Endodermal cell (in vitro differentiated cells): Measurements from ENCODE around the gene MPC1. TPM values are rescaled to one million over a fixed set of nuclear protein-coding genes. Genes with fewer than 3 reads are reported as not detected.

ENCODE experiments used
- DNase-seq: peaks from one replicate; pipeline ENCODE4 v3.0.0-alpha.2; 2017
- H3K27ac ChIP-seq: 2 replicates; pipeline ENCODE4 v1.5.1; 2013; ENCODE audit warnings: mild to moderate bottlenecking, low read depth, low read length, moderate library complexity
- H3K27me3 ChIP-seq: 2 replicates; pipeline ENCODE4 v1.6.1; 2013; ENCODE audit warnings: mild to moderate bottlenecking, low read length, moderate library complexity; ENCODE audit not compliant: insufficient read depth, control insufficient read depth, poor library complexity, severe bottlenecking
- H3K36me3 ChIP-seq: 2 replicates; pipeline ENCODE4 v1.7.0; 2013; ENCODE audit warnings: mild to moderate bottlenecking, low read length, moderate library complexity; ENCODE audit not compliant: control insufficient read depth, insufficient read depth
- H3K4me1 ChIP-seq: one replicate; pipeline ENCODE4 v1.7.0; 2013; ENCODE audit warnings: low read length; ENCODE audit not compliant: control insufficient read depth, insufficient read depth
- H3K4me3 ChIP-seq: 2 replicates; pipeline ENCODE4 v1.5.1; 2013; ENCODE audit warnings: mild to moderate bottlenecking, low read length, moderate library complexity
- H3K9ac ChIP-seq: 2 replicates; pipeline ENCODE4 v1.6.1; 2013; ENCODE audit warnings: mild to moderate bottlenecking, low read length, moderate library complexity; ENCODE audit not compliant: poor library complexity, severe bottlenecking; ENCODE audit errors: extremely low read depth
- H3K9me3 ChIP-seq: 2 replicates; pipeline ENCODE4 v1.6.1; 2013; ENCODE audit warnings: mild to moderate bottlenecking, low read length, moderate library complexity; ENCODE audit not compliant: control insufficient read depth
- H3K27ac Mint-ChIP-seq: 2 replicates; pipeline ENCODE4 v1.8.0; 2020; ENCODE audit warnings: mixed read lengths
- H3K27me3 Mint-ChIP-seq: 2 replicates; pipeline ENCODE4 v1.8.0; 2021; ENCODE audit warnings: mild to moderate bottlenecking, mixed read lengths; ENCODE audit not compliant: insufficient read depth
- H3K36me3 Mint-ChIP-seq: 2 replicates; pipeline ENCODE4 v1.8.0; 2020; ENCODE audit warnings: low read depth, mixed read lengths
- H3K4me1 Mint-ChIP-seq: 2 replicates; pipeline ENCODE4 v1.8.0; 2020; ENCODE audit warnings: mixed read lengths
- H3K4me3 Mint-ChIP-seq: 2 replicates; pipeline ENCODE4 v1.8.0; 2020; ENCODE audit warnings: mild to moderate bottlenecking, moderate library complexity, mixed read lengths
- H3K9me3 Mint-ChIP-seq: 2 replicates; pipeline ENCODE4 v1.8.0; 2020; ENCODE audit warnings: mild to moderate bottlenecking, mixed read lengths
- CTCF ChIP-seq: fragments of 200-600 bp; sonication (generic); conservative IDR thresholded peaks from 2 replicates; pipeline ENCODE4 v1.5.0; 2021; ENCODE audit warnings: antibody characterized with exemption, mild to moderate bottlenecking
- WGBS, 2 experiments: methylation state at CpG; one replicate each; pipeline versions ENCODE4 v1.1.5 to v1.1.7; 2013; ENCODE audit warnings: missing lambda C conversion rate in 2 of 2, mixed read lengths in 1 of 2; ENCODE audit not compliant: insufficient coverage in 1 of 2, insufficient read length in 1 of 2; 5-methylcytosine and 5-hydroxymethylcytosine counted together
- long read RNA-seq, 4 experiments: library from polyadenylated mRNA in 2 of 4; library from RNA in 1 of 4; library from capped mRNA in 1 of 4; stranded (forward) in 3 of 4; unstranded in 1 of 4; transcript quantifications; one replicate each; pipeline ENCODE4 v2.0.0, GENCODE V29; 2020 to 2021; ENCODE audit warnings: inconsistent platforms in 1 of 4
- polyA plus RNA-seq, 2 experiments: library from polyadenylated mRNA; stranded (reverse); fragments of 50-300 nt; gene quantifications; one replicate each; pipeline ENCODE4 v1.2.3, GENCODE V29; 2013
- total RNA-seq, 2 donors: library from RNA; stranded (reverse); fragmentation: NEBNext Ultra II Directional in 1 of 2; extraction: Animal tissue kit (Norgen Biotek cat#: 25700) in 1 of 2; gene quantifications; 2 replicates in 1 of 2; 3 replicates in 1 of 2; pipeline ENCODE4 v1.2.1, GENCODE V29; 2021

MPC1 gene
- total RNA-seq, result 1 to 10 TPM; 8.2 to 8.7 TPM
- polyA plus RNA-seq (2013, experiment 1 of 2), result 26.6 TPM
- polyA plus RNA-seq (2013, experiment 2 of 2), result 30.0 TPM
- long read RNA-seq, experiment 1, partial matches to known transcripts, result 0 of 6 reads
- long read RNA-seq, experiment 1, other reads (novel, unspliced or antisense), result 6 of 6 reads
- long read RNA-seq, experiment 2, transcript MPC1-201 (4 exons, 976 nt), result major isoform, 7 of 11 reads
- long read RNA-seq, experiment 2, partial matches to known transcripts, result 0 of 11 reads
- long read RNA-seq, experiment 2, other reads (novel, unspliced or antisense), result 3 of 11 reads
- long read RNA-seq, experiment 3, transcript MPC1-201 (4 exons, 976 nt), result major isoform, 9 of 11 reads
- long read RNA-seq, experiment 3, partial matches to known transcripts, result 0 of 11 reads
- long read RNA-seq, experiment 3, other reads (novel, unspliced or antisense), result 2 of 11 reads
- long read RNA-seq, experiment 4, transcript MPC1-201 (4 exons, 976 nt), result major isoform, 35 of 40 reads
- long read RNA-seq, experiment 4, partial matches to known transcripts, result 4 of 40 reads
- long read RNA-seq, experiment 4, other reads (novel, unspliced or antisense), result 0 of 40 reads

- H3K36me3 Mint-ChIP-seq, result no peaks in the 10 kb centered on the region
- H3K36me3 ChIP-seq, result no peaks in the 10 kb centered on the region
- WGBS, 2 experiments, result 0% methylated on average over 74 to 94 of the region's 94 CpGs
- H3K9me3 Mint-ChIP-seq, result no peaks in the 10 kb centered on the region
- peak; percentile 98 for DNase-seq
- H3K27me3 ChIP-seq, result peaks cover 5% of the 10 kb centered on the region
- H3K4me1 ChIP-seq, result no peaks in the 10 kb centered on the region
- H3K27me3 Mint-ChIP-seq, result no peaks in the 10 kb centered on the region
- H3K27ac Mint-ChIP-seq, result peak within 1 kb of the TSS; percentile 95
- peak within 1 kb of the TSS; percentile 67 for H3K27ac ChIP-seq
- no peak for TF ChIP-seq CTCF
- H3K4me1 Mint-ChIP-seq, result no peaks in the 10 kb centered on the region
- no peaks in the 10 kb centered on the region for H3K9me3 ChIP-seq
- H3K9ac ChIP-seq, result peak within 1 kb of the TSS; percentile 81
- H3K4me3 ChIP-seq, result peak within 1 kb of the TSS; percentile 93
- peak within 1 kb of the TSS; percentile 74 for H3K4me3 Mint-ChIP-seq
Observed at GRCh38 chr6:166382933-166383801, at the start of gene MPC1. Gene MPC1 (minus strand): TSS chr6:166382940. CDS start chr6:166382876, 64 bp downstream.

GRCh38 chr6:166430269-166430668 lies 47.5 kb upstream of the MPC1 start:
- Mint-ChIP-seq H3K4me3 (no peak overlapping the region), H3K27me3 (no peaks in the 10 kb centered on the region), H3K9me3 (peaks cover 4% of the 10 kb centered on the region), H3K4me1 (peaks cover 5% of the 10 kb centered on the region), H3K36me3 (peaks cover 32% of the 10 kb centered on the region), H3K27ac (no peak overlapping the region)
- WGBS, 2 experiments, result 95 to 100% methylated on average over 9 to 17 of the region's 17 CpGs
- no peaks in the 10 kb centered on the region for H3K27me3 ChIP-seq
- no peaks in the 10 kb centered on the region for H3K4me1 ChIP-seq
- H3K9ac ChIP-seq, result no peak overlapping the region
- H3K36me3 ChIP-seq, result no peaks in the 10 kb centered on the region
- H3K9me3 ChIP-seq, result no peaks in the 10 kb centered on the region
- H3K27ac ChIP-seq, result no peak overlapping the region
- no peak for TF ChIP-seq CTCF
- H3K4me3 ChIP-seq, result no peak overlapping the region
- no peak for DNase-seq

GRCh38 chr6:166424431-166424830 lies 41.7 kb upstream of the MPC1 start:
- no peak for TF ChIP-seq CTCF
- Histone ChIP-seq H3K27me3 (no peaks in the 10 kb centered on the region), H3K9ac (no peak overlapping the region), H3K36me3 (peaks cover 6% of the 10 kb centered on the region), H3K4me3 (no peak overlapping the region), H3K4me1 (no peaks in the 10 kb centered on the region), H3K9me3 (no peaks in the 10 kb centered on the region), H3K27ac (no peak overlapping the region)
- no peaks in the 10 kb centered on the region for H3K27me3 Mint-ChIP-seq
- H3K27ac Mint-ChIP-seq, result no peak overlapping the region
- H3K4me1 Mint-ChIP-seq, result no peaks in the 10 kb centered on the region
- WGBS, 2 experiments, result 89 to 98% methylated on average over 5 to 12 of the region's 12 CpGs
- H3K36me3 Mint-ChIP-seq, result peaks cover 15% of the 10 kb centered on the region
- DNase-seq, result no peak
- peaks cover 4% of the 10 kb centered on the region for H3K9me3 Mint-ChIP-seq
- H3K4me3 Mint-ChIP-seq, result no peak overlapping the region
